Measurements from ENCODE around the gene GALK2.

The GALK2 gene

GRCh38 chr15:49366496-49366895, 196.4 kb downstream of the GALK2 start:
- DNase-seq, result no peak

- DNase-seq, result no peak
Measured at GRCh38 chr15:49370782-49371181, 200.7 kb downstream of the GALK2 start.

GRCh38 chr15:49372366-49372765, 202.3 kb downstream of the GALK2 start:
- no peak for DNase-seq

GRCh38 chr15:49379996-49380395, 209.9 kb downstream of the GALK2 start:
- no peak for DNase-seq

GRCh38 chr15:49380912-49381311, 210.9 kb downstream of the GALK2 start:
- DNase-seq, result no peak
